Gastroesophageal sphincter (tissue), 4 donors: ENCODE results near the gene NIT2. TPM values are rescaled to one million over a fixed set of nuclear protein-coding genes. Genes with fewer than 3 reads are reported as not detected.

Experiments
- ATAC-seq: fragments of 150-250 bp; one replicate; pipeline ENCODE4 v1.9.1; 2016; ENCODE audit warnings: mild to moderate bottlenecking, moderate library complexity
- H3K27ac ChIP-seq, 4 donors: fragments of 200-600 bp; sonication (generic) in 3 of 4; 1 replicate in 3 of 4; 2 replicates in 1 of 4; pipeline ENCODE4 v1.5.1; 2016 to 2019
- H3K27me3 ChIP-seq: fragments of 200-600 bp; sonication (generic); one replicate; pipeline ENCODE4 v1.5.1; 2019
- H3K36me3 ChIP-seq, 2 donors: fragments of 200-600 bp; sonication (generic); one replicate each; pipeline ENCODE4 v1.5.1; 2019; ENCODE audit warnings: control low read depth in 1 of 2
- H3K4me1 ChIP-seq, 3 donors: fragments of 200-600 bp; sonication (generic); 1 replicate in 2 of 3; 2 replicates in 1 of 3; pipeline ENCODE4 v1.5.1; 2016 to 2019; ENCODE audit warnings: control low read depth in 2 of 3
- H3K4me3 ChIP-seq, 2 donors: fragments of 200-600 bp; sonication (generic); one replicate each; pipeline ENCODE4 v1.5.1; 2019; ENCODE audit warnings: mild to moderate bottlenecking in 1 of 2, moderate library complexity in 1 of 2
- H3K9me3 ChIP-seq, 3 donors: fragments of 200-600 bp; sonication (generic); one replicate each; pipeline ENCODE4 v1.5.1; 2017 to 2019; ENCODE audit warnings: control low read depth in 2 of 3
- CTCF ChIP-seq, 4 experiments: fragments of 200-600 bp in 2 of 4; fragments of 450-650 bp in 2 of 4; sonication (generic) in 1 of 4; IDR thresholded peaks; one replicate each; pipeline ENCODE4 v1.5.1; 2017 to 2019; ENCODE audit warnings: antibody characterized with exemption in 4 of 4, mild to moderate bottlenecking in 2 of 4, moderate library complexity in 2 of 4
- EP300 ChIP-seq: sonication (generic); formaldehyde crosslinking; IDR thresholded peaks from one replicate; pipeline ENCODE4 v1.6.1; 2017; ENCODE audit warnings: antibody characterized with exemption, mild to moderate bottlenecking
- POLR2A ChIP-seq, 2 donors: fragments of 450-650 bp; IDR thresholded peaks; one replicate each; pipeline ENCODE4 v1.6.1; 2017; ENCODE audit warnings: antibody characterized with exemption in 2 of 2, mild to moderate bottlenecking in 2 of 2, moderate library complexity in 1 of 2
- POLR2AphosphoS5 ChIP-seq: sonication (generic); formaldehyde crosslinking; IDR thresholded peaks from one replicate; pipeline ENCODE4 v1.6.1; 2017; ENCODE audit warnings: antibody characterized with exemption
- WGBS, 2 donors: methylation state at CpG; one replicate each; pipeline ENCODE4 v1.1.5; 2018; ENCODE audit warnings: low coverage in 1 of 2; 5-methylcytosine and 5-hydroxymethylcytosine counted together
- total RNA-seq, 4 donors: library from RNA; depleted of rRNA; stranded (reverse); fragments of >200 nt; gene quantifications; one replicate each; pipeline ENCODE4 v1.1.0, GENCODE V29; 2016

The NIT2 gene
- total RNA-seq, 4 donors from 2014 or later: 13.0 to 39.7 (median 21.1) TPM

GRCh38 chr3:100299016-100299415 lies 35.5 kb upstream of the NIT2 start:
- Histone ChIP-seq H3K9me3 (no peaks in the 10 kb centered on the region), H3K4me1 (no peaks in the 10 kb centered on the region), H3K36me3 (peaks cover 5 to 98% of the 10 kb centered on the region in 2 donors), H3K4me3 (no peak overlapping the region), H3K27ac (no peak overlapping the region), H3K27me3 (no peaks in the 10 kb centered on the region)
- ATAC-seq: no peak
- WGBS, 2 donors: 72 to 92% methylated on average over 4 of the region's 4 CpGs
- TF ChIP-seq CTCF (IDR thresholded peaks at IDR 0.05) (no peak), POLR2A (IDR thresholded peaks at IDR 0.05) (no peak), EP300 (no peak), POLR2AphosphoS5 (no peak)

GRCh38 chr3:100306695-100307094 lies 27.9 kb upstream of the NIT2 start:
- Histone ChIP-seq H3K9me3 (no peaks in the 10 kb centered on the region), H3K4me1 (peaks cover 0 to 3% (median 0%) of the 10 kb centered on the region in 3 donors), H3K27ac (no peak overlapping the region), H3K4me3 (no peak overlapping the region), H3K27me3 (no peaks in the 10 kb centered on the region), H3K36me3 (peaks cover 0 to 98% of the 10 kb centered on the region in 2 donors)
- TF ChIP-seq POLR2A (IDR thresholded peaks at IDR 0.05): no peak
- TF ChIP-seq EP300: no peak
- no peak for TF ChIP-seq POLR2AphosphoS5
- TF ChIP-seq CTCF (IDR thresholded peaks at IDR 0.05): no peak
- ATAC-seq: no peak
- WGBS, 2 donors: 71 to 83% methylated on average over 1 of the region's 1 CpG

GRCh38 chr3:100310355-100310965 lies 24.1 kb upstream of the NIT2 start:
- no peak for TF ChIP-seq EP300
- no peak for TF ChIP-seq CTCF (IDR thresholded peaks at IDR 0.05)
- no peak for TF ChIP-seq POLR2A (IDR thresholded peaks at IDR 0.05)
- no peak for TF ChIP-seq POLR2AphosphoS5
- WGBS, 2 donors: 82 to 83% methylated on average over 3 of the region's 3 CpGs
- H3K4me3 ChIP-seq: no peak overlapping the region
- no peaks in the 10 kb centered on the region for H3K27me3 ChIP-seq
- no peak for ATAC-seq
- no peaks in the 10 kb centered on the region for H3K9me3 ChIP-seq
- peaks cover 0 to 77% of the 10 kb centered on the region in 2 donors for H3K36me3 ChIP-seq
- H3K4me1 ChIP-seq: peaks cover 0 to 3% (median 0%) of the 10 kb centered on the region in 3 donors
- no peak overlapping the region for H3K27ac ChIP-seq

GRCh38 chr3:100311011-100311410 lies 23.5 kb upstream of the NIT2 start:
- ATAC-seq: no peak
- H3K27me3 ChIP-seq: no peaks in the 10 kb centered on the region
- H3K9me3 ChIP-seq: no peaks in the 10 kb centered on the region
- H3K27ac ChIP-seq: no peak overlapping the region
- H3K36me3 ChIP-seq: peaks cover 0 to 77% of the 10 kb centered on the region in 2 donors
- TF ChIP-seq POLR2AphosphoS5 (no peak), POLR2A (IDR thresholded peaks at IDR 0.05) (no peak), EP300 (no peak), CTCF (IDR thresholded peaks at IDR 0.05) (no peak)
- peaks cover 0 to 3% (median 0%) of the 10 kb centered on the region in 3 donors for H3K4me1 ChIP-seq
- H3K4me3 ChIP-seq: no peak overlapping the region
- WGBS, 2 donors: 38 to 57% methylated on average over 1 to 2 of the region's 2 CpGs

GRCh38 chr3:100316641-100317069 lies 17.9 kb upstream of the NIT2 start:
- no peaks in the 10 kb centered on the region for H3K9me3 ChIP-seq
- H3K4me3 ChIP-seq: no peak overlapping the region
- H3K27ac ChIP-seq: peak overlapping the region in 1 of 4 donors; percentile 49
- TF ChIP-seq CTCF (IDR thresholded peaks at IDR 0.05) (peak; percentile 40 to 80 (median 76)), POLR2AphosphoS5 (no peak)
- peaks cover 0 to 64% of the 10 kb centered on the region in 2 donors for H3K36me3 ChIP-seq
- WGBS, 2 donors: 16 to 57% methylated on average over 3 to 8 of the region's 8 CpGs
- peak; percentile 82 for ATAC-seq
- peaks cover 0 to 7% (median 0%) of the 10 kb centered on the region in 3 donors for H3K4me1 ChIP-seq
- H3K27me3 ChIP-seq: no peaks in the 10 kb centered on the region
